22Rv1 (cell line): Measurements from ENCODE around the gene GGN.

Experiments
- H3K27ac ChIP-seq: fragments of 450-650 bp; 2 replicates; pipeline ENCODE4 v1.5.1; 2017
- CTCF ChIP-seq: fragments of 450-650 bp; IDR thresholded peaks from 2 replicates; pipeline ENCODE4 v1.5.1; 2017; ENCODE audit warnings: mild to moderate bottlenecking
- ZFX ChIP-seq: fragments of 450-650 bp; IDR thresholded peaks from 2 replicates; pipeline ENCODE4 v1.6.1; 2017; ENCODE audit warnings: antibody characterized with exemption, borderline replicate concordance

GGN gene

GRCh38 chr19:38385057-38385803 is 2.6 kb downstream of the GGN start:
- TF ChIP-seq CTCF (peak; percentile 15; the same call in 1 of the 2 replicates), ZFX (no peak)
- 0 out of 2 replicates have a peak overlapping the region, but pooled peaks have one; percentile 38 for H3K27ac ChIP-seq

- no peak for TF ChIP-seq ZFX
- peak; percentile 60 for TF ChIP-seq CTCF
- H3K27ac ChIP-seq = peak overlapping the region; percentile 38
These were observed 3.4 kb downstream of the GGN start for GRCh38 chr19:38384209-38385027.

DNA sequence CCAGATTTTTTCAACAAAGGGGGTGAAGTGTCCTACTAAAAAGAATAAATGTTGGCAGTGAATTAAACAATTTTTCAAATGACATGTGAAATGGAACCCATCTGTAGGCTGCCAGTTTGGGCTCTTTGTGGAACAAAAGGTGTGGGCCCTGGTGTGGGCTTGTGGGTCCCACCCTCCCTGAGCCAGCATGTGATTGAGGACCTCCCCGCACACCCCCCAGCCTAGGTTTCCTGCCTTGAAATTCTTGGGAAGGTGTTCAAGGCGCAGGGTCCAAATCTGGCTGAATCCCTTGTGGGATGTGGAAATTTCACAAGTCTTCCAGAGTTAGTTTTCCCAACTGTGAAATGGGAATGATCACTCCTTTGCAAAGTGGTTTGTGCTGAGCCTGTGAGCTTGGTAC is 4.1 kb downstream of the GGN start:
- peak overlapping the region; percentile 38 for H3K27ac ChIP-seq
- TF ChIP-seq ZFX (no peak), CTCF (no peak)

- peak overlapping the region; percentile 38 for H3K27ac ChIP-seq
- TF ChIP-seq CTCF (no peak), ZFX (no peak)
These were observed 4.7 kb downstream of the GGN start for GRCh38 chr19:38383184-38383583.

- H3K27ac ChIP-seq = no peak overlapping the region; the same call in 1 of the 2 replicates
- TF ChIP-seq ZFX (no peak), CTCF (no peak)
These were observed 6.7 kb downstream of the GGN start for GRCh38 chr19:38381138-38381537.

GRCh38 chr19:38378866-38379265 is 9.0 kb downstream of the GGN start:
- peak overlapping the region; percentile 18 for H3K27ac ChIP-seq
- TF ChIP-seq ZFX (no peak), CTCF (no peak)

GRCh38 chr19:38377052-38377451 is 10.8 kb downstream of the GGN start:
- H3K27ac ChIP-seq = peak overlapping the region; percentile 20; the same call in 1 of the 2 replicates
- no peak for TF ChIP-seq CTCF
- TF ChIP-seq ZFX = no peak
